HCT116 (cell line): ENCODE measurements around the gene POU2AF1.

Experiments used
- POLR2A ChIP-seq: IDR thresholded peaks from 2 replicates; pipeline ENCODE4 v1.7.0; 2011; ENCODE audit warnings: borderline replicate concordance; ENCODE audit not compliant: insufficient read depth, insufficient read length; ENCODE audit errors: extremely low read depth
- SP1 ChIP-seq: IDR thresholded peaks from 2 replicates; pipeline ENCODE4 v1.6.1; 2012; ENCODE audit warnings: low read depth
- TF ChIP-seq, protein P1 (sequence below), 3 experiments: fragments of 200-600 bp in 1 of 3; sonication (generic) in 1 of 3; IDR thresholded peaks in 2 of 3; conservative IDR thresholded peaks in 1 of 3; 2 replicates each; pipeline ENCODE4 v1.5.1; 2012 to 2017; ENCODE audit warnings: low read depth in 2 of 3, low read length in 2 of 3, antibody characterized with exemption in 1 of 3, borderline replicate concordance in 1 of 3, control low read depth in 1 of 3, mild to moderate bottlenecking in 1 of 3, mixed read lengths in 1 of 3, mixed run types in 1 of 3, moderate library complexity in 1 of 3; ENCODE audit not compliant: insufficient read depth in 1 of 3
- TF ChIP-seq, protein P2 (sequence below): IDR thresholded peaks from 2 replicates; pipeline ENCODE4 v1.6.1; 2012
- TF ChIP-seq, protein P3 (sequence below): IDR thresholded peaks from 2 replicates; pipeline ENCODE4 v1.6.1; 2012

DNA sequence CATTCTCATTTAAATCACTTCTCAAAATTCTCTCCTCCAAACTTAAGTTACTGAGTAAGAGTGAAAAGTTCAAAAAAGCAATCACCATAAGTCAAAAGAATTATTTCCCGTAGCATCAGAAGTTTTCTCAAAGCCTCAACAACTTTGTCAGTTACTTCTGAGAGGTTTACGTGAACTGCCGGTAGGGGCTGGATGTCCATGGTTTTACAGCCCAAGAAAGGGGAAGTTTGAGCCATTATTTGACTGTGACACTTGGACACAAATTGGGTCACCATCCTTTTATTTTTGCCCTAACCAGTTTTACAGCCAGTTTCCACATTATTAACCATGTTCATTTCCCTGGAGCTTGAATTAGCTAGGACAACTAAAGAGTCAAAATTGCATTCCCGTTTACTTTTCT lies 73.2 kb downstream of the POU2AF1 start:
- TF ChIP-seq POLR2A (no peak), SP1 (no peak)
- TF ChIP-seq, protein P1, sequence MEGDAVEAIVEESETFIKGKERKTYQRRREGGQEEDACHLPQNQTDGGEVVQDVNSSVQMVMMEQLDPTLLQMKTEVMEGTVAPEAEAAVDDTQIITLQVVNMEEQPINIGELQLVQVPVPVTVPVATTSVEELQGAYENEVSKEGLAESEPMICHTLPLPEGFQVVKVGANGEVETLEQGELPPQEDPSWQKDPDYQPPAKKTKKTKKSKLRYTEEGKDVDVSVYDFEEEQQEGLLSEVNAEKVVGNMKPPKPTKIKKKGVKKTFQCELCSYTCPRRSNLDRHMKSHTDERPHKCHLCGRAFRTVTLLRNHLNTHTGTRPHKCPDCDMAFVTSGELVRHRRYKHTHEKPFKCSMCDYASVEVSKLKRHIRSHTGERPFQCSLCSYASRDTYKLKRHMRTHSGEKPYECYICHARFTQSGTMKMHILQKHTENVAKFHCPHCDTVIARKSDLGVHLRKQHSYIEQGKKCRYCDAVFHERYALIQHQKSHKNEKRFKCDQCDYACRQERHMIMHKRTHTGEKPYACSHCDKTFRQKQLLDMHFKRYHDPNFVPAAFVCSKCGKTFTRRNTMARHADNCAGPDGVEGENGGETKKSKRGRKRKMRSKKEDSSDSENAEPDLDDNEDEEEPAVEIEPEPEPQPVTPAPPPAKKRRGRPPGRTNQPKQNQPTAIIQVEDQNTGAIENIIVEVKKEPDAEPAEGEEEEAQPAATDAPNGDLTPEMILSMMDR (IDR thresholded peaks at IDR 0.05 in 2 of 3, conservative IDR thresholded peaks at IDR 0.05 in 1 of 3; ENCODE audit: borderline replicate concordance in 1 of 3, insufficient read depth in 1 of 3, low read depth in 2 of 3, low read length in 2 of 3): no peak
- TF ChIP-seq, protein P2, sequence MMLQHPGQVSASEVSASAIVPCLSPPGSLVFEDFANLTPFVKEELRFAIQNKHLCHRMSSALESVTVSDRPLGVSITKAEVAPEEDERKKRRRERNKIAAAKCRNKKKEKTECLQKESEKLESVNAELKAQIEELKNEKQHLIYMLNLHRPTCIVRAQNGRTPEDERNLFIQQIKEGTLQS: no peak
- TF ChIP-seq, protein P3, sequence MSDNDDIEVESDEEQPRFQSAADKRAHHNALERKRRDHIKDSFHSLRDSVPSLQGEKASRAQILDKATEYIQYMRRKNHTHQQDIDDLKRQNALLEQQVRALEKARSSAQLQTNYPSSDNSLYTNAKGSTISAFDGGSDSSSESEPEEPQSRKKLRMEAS: no peak
